Hindlimb muscle (tissue), 1 donor: ENCODE data around the gene OR2T29. TPM values are rescaled to one million over a fixed set of nuclear protein-coding genes. Genes with fewer than 3 reads are reported as not detected.
"Not testable (repeated sequence)": the region's sequence is repeated elsewhere in the genome, so short reads cannot be mapped to it uniquely, and the experiment has no call there.

Experiments used
- DNase-seq: peaks from one replicate; pipeline ENCODE4 v3.0.0-alpha.2; 2013
- polyA plus RNA-seq: library from polyadenylated mRNA; unstranded; fragments of 120-200 nt; gene quantifications from one replicate; pipeline ENCODE4 v1.2.1, GENCODE V29; 2013; ENCODE audit not compliant: insufficient read length

The OR2T29 gene
- polyA plus RNA-seq, 1 donor: not detected

- DNase-seq: not testable (repeated sequence)
Observed at GRCh38 chr1:248507773-248508172, 54.8 kb downstream of the OR2T29 start, which contains the start of gene OR2G6. Gene OR2G6 (plus strand): TSS chr1:248508073. CDS start chr1:248521647, 13,574 bp downstream.

Other genes with a start within 250 kb of the OR2T29 start
- gene OR2M7, start 238.2 kb downstream of the OR2T29 start, polyA plus RNA-seq: not detected
- gene OR14C36, start 214.0 kb downstream of the OR2T29 start, polyA plus RNA-seq: not detected
- not detected for gene OR2T4, start 201.1 kb downstream of the OR2T29 start, polyA plus RNA-seq
- not detected for gene OR2T6, start 187.0 kb downstream of the OR2T29 start, polyA plus RNA-seq
- not detected for gene OR2T1, start 159.7 kb downstream of the OR2T29 start, polyA plus RNA-seq
- not detected for gene OR2T2, start 117.1 kb downstream of the OR2T29 start, polyA plus RNA-seq
- not detected for gene OR2T3, start 89.4 kb downstream of the OR2T29 start, polyA plus RNA-seq
- gene OR2T5, start 74.2 kb downstream of the OR2T29 start, polyA plus RNA-seq: not detected
- gene OR2G6, start 54.7 kb downstream of the OR2T29 start, polyA plus RNA-seq: not detected
- not detected for gene OR2T34, start 12.0 kb upstream of the OR2T29 start, polyA plus RNA-seq
- gene OR2T10, start 34.9 kb upstream of the OR2T29 start, polyA plus RNA-seq: not detected
- not detected for gene OR2T11, start 72.3 kb upstream of the OR2T29 start, polyA plus RNA-seq
- gene OR2T35, start 82.5 kb upstream of the OR2T29 start, polyA plus RNA-seq: not detected
- gene OR2T27, start 92.8 kb upstream of the OR2T29 start, polyA plus RNA-seq: not detected
- not detected for gene OR14I1, start 140.0 kb upstream of the OR2T29 start, polyA plus RNA-seq
- gene LYPD8, start 193.0 kb upstream of the OR2T29 start, polyA plus RNA-seq: not detected